H1 (cell line): Measurements from ENCODE around the gene SPATA13. TPM values are rescaled to one million over a fixed set of nuclear protein-coding genes. Genes with fewer than 3 reads are reported as not detected.

Experiments
- CTCF ChIA-PET: fragments of 300-600 bp; sonication (Branson Sonifier 250); formaldehyde crosslinking; loops from one replicate; lab custom pipeline; 2021; ENCODE audit not compliant: partially characterized antibody; lab: Charles Lee
- POLR2A ChIA-PET: fragments of 300-600 bp; sonication (Branson Sonifier 250); formaldehyde crosslinking; loops from one replicate; lab custom pipeline; 2021; ENCODE audit warnings: inconsistent platforms; ENCODE audit not compliant: partially characterized antibody; lab: Charles Lee
- DNase-seq, 2 experiments: peaks; one replicate each; pipeline versions ENCODE4 v3.0.0 to v3.0.0-alpha.2; 2010 to 2022; ENCODE audit warnings: low spot score in 2 of 2, low read depth in 1 of 2, mixed read lengths in 1 of 2
- FAIRE-seq: peaks from 2 replicates; lab custom pipeline; 2011; peaks lifted over from hg19 to GRCh38; lab: Jason Lieb, UNC
- H2AFZ ChIP-seq: 2 replicates; pipeline ENCODE4 v1.8.1; 2012; ENCODE audit warnings: low read length, inconsistent platforms
- H2AK5ac ChIP-seq: 2 replicates; pipeline ENCODE4 v1.6.1; 2013; ENCODE audit warnings: low read depth, low read length
- H2BK120ac ChIP-seq: replicated peaks from 2 replicates; pipeline ENCODE3; 2013; ENCODE audit warnings: low read depth, low read length, inconsistent platforms
- H2BK12ac ChIP-seq: 2 replicates; pipeline ENCODE4 v1.6.1; 2013; ENCODE audit warnings: low read depth, low read length
- H2BK15ac ChIP-seq: 2 replicates; pipeline ENCODE4 v1.6.1; 2013; ENCODE audit warnings: low read length
- H2BK20ac ChIP-seq: 2 replicates; pipeline ENCODE4 v1.6.1; 2013; ENCODE audit warnings: low read length
- H2BK5ac ChIP-seq: 2 replicates; pipeline ENCODE4 v1.6.1; 2013; ENCODE audit warnings: low read depth, low read length
- H3K14ac ChIP-seq: 2 replicates; pipeline ENCODE4 v1.6.1; 2013; ENCODE audit warnings: inconsistent platforms; ENCODE audit not compliant: insufficient read length
- H3K18ac ChIP-seq: 2 replicates; pipeline ENCODE4 v1.6.1; 2013; ENCODE audit warnings: low read length; ENCODE audit errors: extremely low read depth
- H3K23ac ChIP-seq: 2 replicates; pipeline ENCODE4 v1.6.1; 2013; ENCODE audit warnings: inconsistent platforms; ENCODE audit not compliant: insufficient read length
- H3K23me2 ChIP-seq: 2 replicates; pipeline ENCODE4 v1.6.1; 2013; ENCODE audit warnings: low read depth, low read length
- H3K27ac ChIP-seq: 2 replicates; pipeline ENCODE4 v1.6.1; 2011; ENCODE audit warnings: low read depth, low read length, inconsistent platforms
- H3K27me3 ChIP-seq, 4 experiments: replicated peaks in 1 of 4; 1 replicate in 1 of 4; 2 replicates in 3 of 4; pipeline versions ENCODE4 v1.6.1 to v1.8.1; 2011 to 2013; ENCODE audit warnings: low read length in 3 of 4, mild to moderate bottlenecking in 3 of 4, inconsistent platforms in 2 of 4, mixed read lengths in 2 of 4, moderate library complexity in 1 of 4; ENCODE audit not compliant: control insufficient read depth in 3 of 4, insufficient read depth in 3 of 4; ENCODE audit errors: extremely low read depth in 1 of 4
- H3K36me3 ChIP-seq, 4 experiments: 2 replicates each; pipeline versions ENCODE4 v1.6.1 to v1.8.1; 2011 to 2013; ENCODE audit warnings: mild to moderate bottlenecking in 4 of 4, low read length in 3 of 4, moderate library complexity in 2 of 4, control low read depth in 1 of 4, inconsistent platforms in 1 of 4; ENCODE audit not compliant: insufficient read depth in 4 of 4, control insufficient read depth in 2 of 4
- H3K4ac ChIP-seq: replicated peaks from 2 replicates; pipeline ENCODE3; 2013; ENCODE audit warnings: low read length, low read depth, mixed read lengths, inconsistent platforms; ENCODE audit not compliant: insufficient read length
- H3K4me1 ChIP-seq, 4 experiments: replicated peaks in 1 of 4; 1 replicate in 1 of 4; 2 replicates in 3 of 4; pipeline versions ENCODE4 v1.6.1 to v1.8.1; 2011 to 2013; ENCODE audit warnings: low read length in 3 of 4, inconsistent platforms in 2 of 4, mixed read lengths in 1 of 4; ENCODE audit not compliant: insufficient read depth in 4 of 4, control insufficient read depth in 3 of 4
- H3K4me2 ChIP-seq, 2 experiments: 2 replicates each; pipeline versions ENCODE4 v1.6.1 to v1.8.1; 2011 to 2013; ENCODE audit warnings: low read depth in 2 of 2, low read length in 2 of 2, control low read depth in 1 of 2, inconsistent platforms in 1 of 2, mild to moderate bottlenecking in 1 of 2; ENCODE audit not compliant: insufficient read depth in 1 of 2
- H3K4me3 ChIP-seq, 4 experiments: fragments of 200-600, 300-600 bp in 1 of 4; sonication (generic), shearing (Covaris generic), sonication (Bioruptor Twin) in 1 of 4; 2 replicates each; pipeline versions ENCODE4 v1.5.1 to v1.8.1; 2011 to 2016; ENCODE audit warnings: low read length in 4 of 4, low read depth in 3 of 4, control low read depth in 2 of 4, inconsistent platforms in 2 of 4, mild to moderate bottlenecking in 2 of 4, mixed read lengths in 1 of 4, moderate library complexity in 1 of 4; ENCODE audit not compliant: insufficient read depth in 2 of 4; ENCODE audit errors: extremely low read depth in 1 of 4
- H3K56ac ChIP-seq: replicated peaks from 2 replicates; pipeline ENCODE3; 2013; ENCODE audit warnings: low read depth, mild to moderate bottlenecking, mixed read lengths, low read length, inconsistent platforms; ENCODE audit not compliant: insufficient read length
- H3K79me1 ChIP-seq: 2 replicates; pipeline ENCODE4 v1.6.1; 2013; ENCODE audit warnings: low read depth, low read length, control low read depth
- H3K79me2 ChIP-seq, 2 experiments: 2 replicates each; pipeline versions ENCODE4 v1.6.1 to v1.8.1; 2012 to 2013; ENCODE audit warnings: low read length in 2 of 2, mild to moderate bottlenecking in 2 of 2, inconsistent platforms in 1 of 2; ENCODE audit not compliant: insufficient read depth in 2 of 2, control insufficient read depth in 1 of 2
- H3K9ac ChIP-seq, 4 experiments: replicated peaks in 1 of 4; 1 replicate in 1 of 4; 2 replicates in 3 of 4; pipeline versions ENCODE4 v1.6.1 to v1.8.1; 2011 to 2013; ENCODE audit warnings: low read depth in 3 of 4, low read length in 3 of 4, control low read depth in 2 of 4, mild to moderate bottlenecking in 2 of 4, moderate library complexity in 2 of 4, inconsistent platforms in 1 of 4; ENCODE audit errors: extremely low read depth in 1 of 4
- H3K9me3 ChIP-seq, 2 experiments: 2 replicates each; pipeline versions ENCODE4 v1.6.1 to v1.8.1; 2012 to 2013; ENCODE audit warnings: mild to moderate bottlenecking in 2 of 2, moderate library complexity in 2 of 2, control low read depth in 1 of 2, inconsistent platforms in 1 of 2, low read depth in 1 of 2, low read length in 1 of 2, mixed read lengths in 1 of 2; ENCODE audit not compliant: insufficient read depth in 2 of 2
- H4K20me1 ChIP-seq, 2 experiments: replicated peaks in 1 of 2; 2 replicates each; pipeline versions ENCODE3 to v1.8.1; 2011 to 2013; ENCODE audit warnings: inconsistent platforms in 2 of 2, low read length in 2 of 2, mild to moderate bottlenecking in 1 of 2; ENCODE audit not compliant: insufficient read depth in 2 of 2, control insufficient read depth in 1 of 2
- H4K5ac ChIP-seq: 2 replicates; pipeline ENCODE4 v1.6.1; 2013; ENCODE audit warnings: low read length, low read depth, mixed read lengths, inconsistent platforms; ENCODE audit not compliant: insufficient read length
- H4K8ac ChIP-seq: 2 replicates; pipeline ENCODE4 v1.8.0; 2013; ENCODE audit warnings: mild to moderate bottlenecking, moderate library complexity, low read length, inconsistent platforms; ENCODE audit not compliant: insufficient read depth; ENCODE audit errors: extremely low read depth
- H4K91ac ChIP-seq: replicated peaks from 2 replicates; pipeline ENCODE3; 2013; ENCODE audit warnings: low read length, mixed read lengths, inconsistent platforms; ENCODE audit not compliant: insufficient read length
- CTBP2 ChIP-seq: IDR thresholded peaks from 2 replicates; pipeline ENCODE4 v1.7.0; 2011; ENCODE audit warnings: borderline replicate concordance, mild to moderate bottlenecking, moderate library complexity, mixed read lengths, low read length; ENCODE audit not compliant: insufficient read depth, insufficient read length
- PHF8 ChIP-seq: fragments of 200-600 bp; sonication (generic); conservative IDR thresholded peaks from 2 replicates; pipeline ENCODE4 v1.7.1; 2012; ENCODE audit warnings: low read depth, mild to moderate bottlenecking, inconsistent platforms, low read length, moderate library complexity
- RAD21 ChIP-seq, 2 experiments: IDR thresholded peaks in 1 of 2; conservative IDR thresholded peaks in 1 of 2; 2 replicates each; pipeline ENCODE4 v1.6.1; 2011; ENCODE audit warnings: low read depth in 2 of 2, low read length in 2 of 2, improper control_type of control experiment in 1 of 2, inconsistent platforms in 1 of 2, mild to moderate bottlenecking in 1 of 2, moderate library complexity in 1 of 2
- WGBS, 2 experiments: shearing (Covaris generic) in 1 of 2; methylation state at CpG; one replicate each; pipeline versions ENCODE4 v1.1.6 to v1.1.7; 2013 to 2015; ENCODE audit warnings: low lambda C conversion rate in 2 of 2, mixed read lengths in 2 of 2, inconsistent platforms in 1 of 2, low coverage in 1 of 2, missing lambda C conversion rate in 1 of 2; ENCODE audit not compliant: insufficient replicate concordance in 2 of 2, insufficient coverage in 1 of 2, insufficient read length in 1 of 2; ENCODE audit errors: extremely low coverage in 1 of 2, missing lambda C conversion rate in 1 of 2; 5-methylcytosine and 5-hydroxymethylcytosine counted together
- polyA plus RNA-seq, 7 experiments: library from polyadenylated mRNA; depleted of rRNA in 3 of 7; stranded (reverse) in 5 of 7; unstranded in 2 of 7; fragments of >200 nt in 5 of 7; fragments of 200-250 nt in 2 of 7; gene quantifications; 1 replicate in 5 of 7; 2 replicates in 1 of 7; 4 replicates in 1 of 7; pipeline versions ENCODE4 v1.2.1 to v1.2.3, GENCODE V29; 2011 to 2013; ENCODE audit warnings: missing spikeins in 2 of 7, mixed read lengths in 2 of 7
- total RNA-seq: library from RNA; stranded (reverse); fragmentation: NEBNext Ultra II Directional; extraction: Animal tissue kit (Norgen Biotek cat#: 25700); gene quantifications from 2 replicates; pipeline ENCODE4 v1.2.1, GENCODE V29; 2021

The SPATA13 gene
- total and polyA plus RNA-seq, 2 of the 8 experiments (the other 6 are each of a cell fraction or from before 2014, with no cell fraction given): 12.6 to 30.9 TPM

DNA sequence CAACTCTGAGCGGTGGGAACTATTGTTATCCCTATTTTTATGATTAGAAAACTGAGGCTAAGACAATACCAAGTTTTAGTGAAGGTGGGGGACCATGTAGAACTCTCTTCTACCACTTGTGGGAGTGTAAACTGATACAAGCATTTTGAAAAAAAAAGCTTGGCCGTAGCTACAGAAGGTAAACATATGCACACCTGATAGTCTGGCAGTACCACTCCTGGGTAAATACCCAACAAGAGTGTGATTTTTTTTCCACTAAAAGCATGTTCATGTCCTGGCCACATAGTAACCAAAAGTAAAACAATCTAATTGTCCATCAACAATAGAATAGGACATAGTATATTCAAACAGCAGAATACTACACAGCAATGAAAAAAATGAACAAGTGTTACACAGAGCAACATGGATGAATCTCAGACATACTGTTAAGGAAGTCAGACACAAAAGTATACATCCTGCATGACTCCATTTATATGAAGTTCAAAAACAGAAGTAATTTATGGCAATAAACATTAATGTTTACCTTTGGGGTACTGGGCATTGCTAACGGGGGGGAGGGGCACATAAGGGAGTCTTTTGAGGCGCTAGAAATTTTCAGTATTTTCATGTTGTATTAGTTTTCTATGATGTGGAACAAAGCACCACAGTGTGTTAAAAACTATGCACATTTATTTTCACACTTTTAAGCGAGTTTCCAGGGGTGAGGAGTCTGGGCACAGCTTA is 6.4 kb upstream of the SPATA13 start:
- no peaks in the 10 kb centered on the region for H3K9me3 ChIP-seq
- H3K79me1 ChIP-seq: no peaks in the 10 kb centered on the region
- WGBS, 2 experiments: 87% methylated on average over 5 of the region's 5 CpGs; no CpG with 5 or more reads in 1 of the 2 experiments
- no peak overlapping the region for H2BK5ac ChIP-seq
- H2BK12ac ChIP-seq: no peak overlapping the region
- H3K79me2 ChIP-seq: no peaks in the 10 kb centered on the region
- ChIA-PET CTCF (interaction anchor here (1.0 kb wide), 1 partner anchor 101 kb away, joined by 3 read pairs; no protein-coding TSS in a partner anchor), POLR2A (no interaction called here)
- H2BK15ac ChIP-seq: no peak overlapping the region
- H3K27ac ChIP-seq: no peak overlapping the region
- H4K20me1 ChIP-seq: no peaks in the 10 kb centered on the region
- no peak overlapping the region for H2BK20ac ChIP-seq
- no peaks in the 10 kb centered on the region; a peak in 1 of 7 replicates for H3K27me3 ChIP-seq
- H3K18ac ChIP-seq: no peak overlapping the region
- peaks cover 0 to 2% (median 0%) of the 10 kb centered on the region in 4 experiments; a peak in 3 of 7 replicates for H3K4me1 ChIP-seq
- DNase-seq (no peak), FAIRE-seq (no peak)
- no peak overlapping the region for H2AFZ ChIP-seq
- H3K36me3 ChIP-seq: no peaks in the 10 kb centered on the region
- no peak overlapping the region for H3K4ac ChIP-seq
- H3K56ac ChIP-seq: no peak overlapping the region
- no peak overlapping the region for H3K9ac ChIP-seq
- H4K8ac ChIP-seq: no peak overlapping the region
- H3K4me2 ChIP-seq: no peak overlapping the region
- H3K4me3 ChIP-seq: no peak overlapping the region
- no peak overlapping the region for H2BK120ac ChIP-seq
- H4K5ac ChIP-seq: no peak overlapping the region
- H3K23ac ChIP-seq: no peak overlapping the region
- no peak overlapping the region for H2AK5ac ChIP-seq
- H3K23me2 ChIP-seq: no peaks in the 10 kb centered on the region
- H4K91ac ChIP-seq: no peak overlapping the region
- no peak overlapping the region for H3K14ac ChIP-seq
- no peak for TF ChIP-seq PHF8
- TF ChIP-seq CTBP2: no peak
- no peak for TF ChIP-seq RAD21 (IDR thresholded peaks at IDR 0.05 in 1 of 2, conservative IDR thresholded peaks at IDR 0.05 in 1 of 2; ENCODE audit: low read depth in 2 of 2, low read length in 2 of 2)
